GM12864 (cell line): ENCODE results near the gene DPT.

Experiments used
- DNase-seq: peaks from one replicate; pipeline ENCODE4 v3.0.0-alpha.2; 2011; ENCODE audit warnings: low read depth
- H3K4me3 ChIP-seq: 2 replicates; pipeline ENCODE4 v1.5.1; 2011; ENCODE audit warnings: mild to moderate bottlenecking, low read depth, low read length, control low read depth
- TF ChIP-seq, protein P1 (sequence below): IDR thresholded peaks from 2 replicates; pipeline ENCODE4 v1.5.1; 2011; ENCODE audit warnings: low read depth, mild to moderate bottlenecking, moderate library complexity, low read length, control low read depth, inconsistent platforms; ENCODE audit errors: missing control alignments

The DPT gene

DNA sequence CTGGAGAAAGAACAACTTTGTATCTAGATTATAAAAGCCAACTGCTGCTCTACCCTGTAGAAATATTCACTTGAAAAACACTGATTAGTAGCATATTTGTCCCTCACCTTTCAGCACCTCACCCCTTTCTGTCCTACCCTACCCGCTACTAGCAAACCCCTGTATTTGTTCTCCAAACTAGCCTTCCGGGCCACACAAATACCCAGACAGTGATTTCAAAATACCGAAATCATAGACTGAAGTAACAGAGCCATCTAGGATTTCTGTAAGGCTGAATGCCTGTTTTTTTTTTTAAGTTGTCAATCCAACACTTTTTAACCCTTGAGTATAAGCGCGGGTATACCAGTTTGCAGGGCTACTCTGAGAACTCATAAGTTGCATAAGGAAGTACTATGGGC lies 398 bp upstream of the DPT start:
- DNase-seq = no peak
- H3K4me3 ChIP-seq = no peak overlapping the region
- TF ChIP-seq, protein P1, sequence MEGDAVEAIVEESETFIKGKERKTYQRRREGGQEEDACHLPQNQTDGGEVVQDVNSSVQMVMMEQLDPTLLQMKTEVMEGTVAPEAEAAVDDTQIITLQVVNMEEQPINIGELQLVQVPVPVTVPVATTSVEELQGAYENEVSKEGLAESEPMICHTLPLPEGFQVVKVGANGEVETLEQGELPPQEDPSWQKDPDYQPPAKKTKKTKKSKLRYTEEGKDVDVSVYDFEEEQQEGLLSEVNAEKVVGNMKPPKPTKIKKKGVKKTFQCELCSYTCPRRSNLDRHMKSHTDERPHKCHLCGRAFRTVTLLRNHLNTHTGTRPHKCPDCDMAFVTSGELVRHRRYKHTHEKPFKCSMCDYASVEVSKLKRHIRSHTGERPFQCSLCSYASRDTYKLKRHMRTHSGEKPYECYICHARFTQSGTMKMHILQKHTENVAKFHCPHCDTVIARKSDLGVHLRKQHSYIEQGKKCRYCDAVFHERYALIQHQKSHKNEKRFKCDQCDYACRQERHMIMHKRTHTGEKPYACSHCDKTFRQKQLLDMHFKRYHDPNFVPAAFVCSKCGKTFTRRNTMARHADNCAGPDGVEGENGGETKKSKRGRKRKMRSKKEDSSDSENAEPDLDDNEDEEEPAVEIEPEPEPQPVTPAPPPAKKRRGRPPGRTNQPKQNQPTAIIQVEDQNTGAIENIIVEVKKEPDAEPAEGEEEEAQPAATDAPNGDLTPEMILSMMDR = no peak

- DNase-seq = no peak
- no peak overlapping the region for H3K4me3 ChIP-seq
- TF ChIP-seq, protein P1 = no peak
Measured at GRCh38 chr1:168726719-168727118, 2.3 kb downstream of the DPT start.

- DNase-seq = no peak
- TF ChIP-seq, protein P1 = no peak
Measured at GRCh38 chr1:168726281-168726680, 2.7 kb downstream of the DPT start.

DNA sequence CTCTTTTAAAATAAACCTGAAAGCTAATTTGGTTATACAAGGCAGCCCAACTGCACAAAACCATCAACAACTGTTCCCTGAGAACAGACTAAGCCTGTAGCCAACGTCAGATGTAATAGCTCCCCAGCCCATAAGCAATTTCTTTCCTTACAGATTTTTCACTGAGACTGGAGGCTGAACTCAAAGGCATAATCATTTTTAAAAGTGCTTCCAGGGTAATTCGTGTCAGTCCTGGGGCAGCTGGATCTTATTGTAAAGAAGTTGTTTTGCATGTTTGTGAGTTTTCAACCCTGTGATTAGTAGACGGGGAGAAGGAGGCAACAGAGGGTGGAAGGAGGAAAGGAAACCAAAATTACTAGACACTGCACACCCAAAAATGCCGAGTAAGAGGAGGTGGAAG lies 3.2 kb downstream of the DPT start:
- TF ChIP-seq, protein P1 = no peak
- DNase-seq = no peak
- no peak overlapping the region for H3K4me3 ChIP-seq

More at GRCh38 chr1:168726281-168726680, 2.7 kb downstream of the DPT start:
- no peak overlapping the region for H3K4me3 ChIP-seq

- TF ChIP-seq, protein P1 = no peak
Measured at GRCh38 chr1:168725060-168725459, 3.9 kb downstream of the DPT start.

GRCh38 chr1:168723000-168723399 lies 6.0 kb downstream of the DPT start:
- TF ChIP-seq, protein P1 = no peak
- H3K4me3 ChIP-seq = no peak overlapping the region
- no peak for DNase-seq

More at GRCh38 chr1:168725060-168725459, 3.9 kb downstream of the DPT start:
- H3K4me3 ChIP-seq = no peak overlapping the region
- no peak for DNase-seq

GRCh38 chr1:168720839-168721238 lies 8.2 kb downstream of the DPT start:
- no peak for DNase-seq

More at GRCh38 chr1:168720839-168721238, 8.2 kb downstream of the DPT start:
- TF ChIP-seq, protein P1 = no peak
- H3K4me3 ChIP-seq = no peak overlapping the region
